Heart left ventricle (tissue), 13 donors: ENCODE measurements around the gene MIS18BP1.

Experiments
- POLR2A ChIP-seq, 2 donors: fragments of 450-650 bp; IDR thresholded peaks; one replicate each; pipeline ENCODE4 v1.6.1; 2017; ENCODE audit warnings: antibody characterized with exemption in 2 of 2, mild to moderate bottlenecking in 2 of 2, moderate library complexity in 2 of 2
- TF ChIP-seq, protein P1 (sequence below), 12 donors: fragments of 200-600 bp; sonication (generic) in 4 of 12; IDR thresholded peaks; one replicate each; pipeline versions ENCODE4 v1.5.0 to v1.8.0; 2018 to 2022; ENCODE audit warnings: antibody characterized with exemption in 12 of 12, mild to moderate bottlenecking in 5 of 12
- donor health status: ischemic (EF 13 %, LVEDD 7.1; RV severe dilation, severe dysfunction).
- donor health status: DM: no; HTN: yes; CAD: no.
- donor health status: DM: no; HTN: no; CAD: no.
- donor health status: ischemic (EF 25% LVEDD 6.9; RV normal size, moderate dysfunction).
- donor health status: ischemic (EF 25% LVEDD 5.7; RV mildly dilated, moderate dysfunction).
- donor health status: ischemic (EF 35%, LVEDD 5.7; RV mildly dilated, moderate dysfunction).
- donor health status: nonischemic (EF 11% LVEDD 7.7; RV severe dilation, severe dysfunction).
- donor health status: DM: yes; HTN: yes; CAD: no.
- donor health status: PGD.
- donor health status: ischemic (EF 29% LVEDD 5.4; RV normal size, mild dysfunction).
- donor health status: nonischemic (EF 23%, LVEDD 6.1; RV moderate dilation, normal function).

DNA sequence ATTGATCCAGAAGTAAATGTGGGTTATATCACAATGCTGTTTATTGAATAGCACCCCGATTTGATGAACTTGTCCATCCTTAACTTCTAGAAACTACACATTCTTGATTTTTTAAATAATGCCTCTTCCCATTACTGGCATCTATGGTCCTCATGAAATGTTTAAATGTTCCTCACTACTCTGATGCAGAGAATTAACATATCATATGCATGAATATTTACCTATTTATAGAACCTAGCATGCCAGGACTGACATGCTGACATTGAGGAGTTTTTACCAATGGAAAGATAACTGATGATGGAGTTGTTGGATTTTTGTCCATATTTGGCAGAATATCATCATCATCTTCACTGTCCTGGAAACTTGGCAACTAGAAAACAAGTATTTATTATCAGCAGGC lies 42.8 kb downstream of the MIS18BP1 start:
- TF ChIP-seq POLR2A (IDR thresholded peaks at IDR 0.05): no peak
- TF ChIP-seq, protein P1, sequence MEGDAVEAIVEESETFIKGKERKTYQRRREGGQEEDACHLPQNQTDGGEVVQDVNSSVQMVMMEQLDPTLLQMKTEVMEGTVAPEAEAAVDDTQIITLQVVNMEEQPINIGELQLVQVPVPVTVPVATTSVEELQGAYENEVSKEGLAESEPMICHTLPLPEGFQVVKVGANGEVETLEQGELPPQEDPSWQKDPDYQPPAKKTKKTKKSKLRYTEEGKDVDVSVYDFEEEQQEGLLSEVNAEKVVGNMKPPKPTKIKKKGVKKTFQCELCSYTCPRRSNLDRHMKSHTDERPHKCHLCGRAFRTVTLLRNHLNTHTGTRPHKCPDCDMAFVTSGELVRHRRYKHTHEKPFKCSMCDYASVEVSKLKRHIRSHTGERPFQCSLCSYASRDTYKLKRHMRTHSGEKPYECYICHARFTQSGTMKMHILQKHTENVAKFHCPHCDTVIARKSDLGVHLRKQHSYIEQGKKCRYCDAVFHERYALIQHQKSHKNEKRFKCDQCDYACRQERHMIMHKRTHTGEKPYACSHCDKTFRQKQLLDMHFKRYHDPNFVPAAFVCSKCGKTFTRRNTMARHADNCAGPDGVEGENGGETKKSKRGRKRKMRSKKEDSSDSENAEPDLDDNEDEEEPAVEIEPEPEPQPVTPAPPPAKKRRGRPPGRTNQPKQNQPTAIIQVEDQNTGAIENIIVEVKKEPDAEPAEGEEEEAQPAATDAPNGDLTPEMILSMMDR (IDR thresholded peaks at IDR 0.05): no peak
